SK-N-SH (cell line): Measurements from ENCODE around the gene SSPN.

ENCODE experiments used
- CTCF ChIP-seq: fragments of 200-600 bp; sonication (generic); IDR thresholded peaks from 2 replicates; pipeline ENCODE4 v1.6.1; 2017; ENCODE audit warnings: antibody characterized with exemption, mild to moderate bottlenecking, moderate library complexity
- EP300 ChIP-seq, 2 experiments: IDR thresholded peaks; 2 replicates each; pipeline versions ENCODE4 v1.4.0 to v1.6.1; 2012; ENCODE audit warnings: borderline replicate concordance in 1 of 2, low read depth in 1 of 2, low read length in 1 of 2
- EZH2phosphoT487 ChIP-seq: fragments of 200-600 bp; sonication (generic); IDR thresholded peaks from 2 replicates; pipeline ENCODE4 v1.6.1; 2017; ENCODE audit warnings: low read depth, mixed run types, mild to moderate bottlenecking, antibody characterized with exemption, moderate library complexity, borderline replicate concordance
- FOXM1 ChIP-seq: IDR thresholded peaks from 2 replicates; pipeline ENCODE4 v1.4.0; 2012; ENCODE audit warnings: low read depth, mild to moderate bottlenecking
- NRF1 ChIP-seq: IDR thresholded peaks from 2 replicates; pipeline ENCODE4 v1.6.1; 2012; ENCODE audit warnings: low read depth, mild to moderate bottlenecking, low read length
- PBX3 ChIP-seq: IDR thresholded peaks from 2 replicates; pipeline ENCODE4; 2012
- POLR2AphosphoS5 ChIP-seq: IDR thresholded peaks from 2 replicates; pipeline ENCODE4 v1.6.1; 2012; ENCODE audit warnings: low read depth, low read length
- RAD21 ChIP-seq: IDR thresholded peaks from 2 replicates; pipeline ENCODE4 v1.6.1; 2012; ENCODE audit warnings: mild to moderate bottlenecking, low read length
- REST ChIP-seq: IDR thresholded peaks from 2 replicates; pipeline ENCODE4 v1.6.1; 2012; ENCODE audit warnings: mild to moderate bottlenecking, low read depth, low read length, moderate library complexity
- RXRA ChIP-seq: IDR thresholded peaks from 2 replicates; pipeline ENCODE4 v1.4.0; 2012; ENCODE audit warnings: low read depth, mild to moderate bottlenecking, borderline replicate concordance
- SIN3A ChIP-seq: IDR thresholded peaks from 2 replicates; pipeline ENCODE4 v1.6.1; 2012; ENCODE audit warnings: low read depth, mild to moderate bottlenecking, low read length, moderate library complexity, borderline replicate concordance
- USF2 ChIP-seq: fragments of 150-350 bp; IDR thresholded peaks from 2 replicates; pipeline ENCODE4 v1.6.1; 2017; ENCODE audit warnings: antibody characterized with exemption, low read length, low read depth, borderline replicate concordance
- YY1 ChIP-seq: IDR thresholded peaks from 2 replicates; pipeline ENCODE4 v1.4.0; 2012; ENCODE audit warnings: low read depth, mild to moderate bottlenecking

GRCh38 chr12:26274441-26275312 is 79.3 kb downstream of the SSPN start:
- peak; percentile 53 for TF ChIP-seq CTCF
- TF ChIP-seq POLR2AphosphoS5 = no peak; the same call in 1 of the 2 replicates
- TF ChIP-seq RAD21 = peak; percentile 26
- no peak for TF ChIP-seq REST
- TF ChIP-seq FOXM1 = peak; percentile 57; the same call in 1 of the 2 replicates
- TF ChIP-seq SIN3A = 0 out of 2 replicates have a peak, but pooled peaks have one; percentile 47
- TF ChIP-seq PBX3 = peak; percentile 86
- TF ChIP-seq YY1 = 0 out of 2 replicates have a peak, but pooled peaks have one; percentile 36
- TF ChIP-seq EZH2phosphoT487 = no peak
- TF ChIP-seq USF2 = no peak
- peak; percentile 78; the same call in 1 of the 2 replicates for TF ChIP-seq RXRA
- peak in 1 of 2 experiments; percentile 94; a peak in 2 of 4 replicates for TF ChIP-seq EP300 (IDR thresholded peaks at IDR 0.05; ENCODE audit: borderline replicate concordance in 1 of 2, low read depth in 1 of 2, low read length in 1 of 2)
- no peak for TF ChIP-seq NRF1
